ENCODE results near the gene GNG14. TPM values are rescaled to one million over a fixed set of nuclear protein-coding genes. Genes with fewer than 3 reads are reported as not detected.

The GNG14 gene
- total and polyA plus RNA-seq, 2 of the 13 experiments (the other 11 are each of a cell fraction or from before 2014, with no cell fraction given) = not detected

DNA sequence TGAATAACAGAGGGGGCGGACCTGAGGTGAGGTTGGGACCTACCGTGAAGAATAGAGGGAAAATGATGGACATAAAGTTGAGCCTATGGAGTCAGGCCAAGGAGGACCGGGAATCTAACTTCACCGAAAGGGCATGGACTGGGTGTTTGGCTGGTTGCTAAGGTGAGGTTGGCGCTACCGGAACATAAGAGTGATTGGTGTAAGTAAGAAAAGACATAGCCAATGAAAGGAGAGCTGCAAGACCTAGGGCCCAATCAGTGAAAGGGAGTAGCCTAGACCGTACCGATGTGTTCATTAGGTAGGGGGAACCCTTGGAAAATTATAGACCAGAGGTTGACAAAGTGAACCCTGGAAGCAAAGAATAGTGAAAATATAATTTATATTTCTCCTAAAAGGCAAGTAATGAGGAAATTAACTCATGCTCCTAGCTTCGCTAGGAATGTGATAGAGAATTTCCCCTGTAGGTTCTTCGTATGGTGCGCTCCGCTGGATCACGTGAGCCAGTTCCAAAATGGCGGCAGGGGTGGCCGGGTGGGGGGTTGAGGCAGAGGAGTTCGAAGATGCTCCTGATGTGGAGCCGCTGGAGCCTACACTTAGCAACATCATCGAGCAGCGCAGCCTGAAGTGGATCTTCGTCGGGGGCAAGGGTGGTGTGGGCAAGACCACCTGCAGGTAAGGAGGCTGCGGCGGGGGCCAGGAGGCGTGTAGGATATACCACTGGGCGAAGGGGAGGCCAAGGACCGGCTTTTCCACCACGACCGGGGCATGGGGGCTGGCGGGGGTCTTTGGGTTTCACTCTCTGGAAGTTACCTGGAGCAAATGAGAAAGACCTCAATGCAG lies 49.4 kb downstream of the GNG14 start, which contains the start of gene GET3 (continued):
- TF ChIP-seq, protein P1, sequence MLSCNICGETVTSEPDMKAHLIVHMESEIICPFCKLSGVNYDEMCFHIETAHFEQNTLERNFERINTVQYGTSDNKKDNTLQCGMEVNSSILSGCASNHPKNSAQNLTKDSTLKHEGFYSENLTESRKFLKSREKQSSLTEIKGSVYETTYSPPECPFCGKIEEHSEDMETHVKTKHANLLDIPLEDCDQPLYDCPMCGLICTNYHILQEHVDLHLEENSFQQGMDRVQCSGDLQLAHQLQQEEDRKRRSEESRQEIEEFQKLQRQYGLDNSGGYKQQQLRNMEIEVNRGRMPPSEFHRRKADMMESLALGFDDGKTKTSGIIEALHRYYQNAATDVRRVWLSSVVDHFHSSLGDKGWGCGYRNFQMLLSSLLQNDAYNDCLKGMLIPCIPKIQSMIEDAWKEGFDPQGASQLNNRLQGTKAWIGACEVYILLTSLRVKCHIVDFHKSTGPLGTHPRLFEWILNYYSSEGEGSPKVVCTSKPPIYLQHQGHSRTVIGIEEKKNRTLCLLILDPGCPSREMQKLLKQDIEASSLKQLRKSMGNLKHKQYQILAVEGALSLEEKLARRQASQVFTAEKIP (CRISPR knock-in tag; IDR thresholded peaks at IDR 0.05; ENCODE audit: borderline replicate concordance) = no peak
- TF ChIP-seq AKAP8 (CRISPR knock-in tag; IDR thresholded peaks at IDR 0.05) (no peak), HIVEP1 (CRISPR knock-in tag; IDR thresholded peaks at IDR 0.05) (0 out of 2 replicates have a peak, but pooled peaks have one; percentile 21), DMAP1 (CRISPR knock-in tag; IDR thresholded peaks at IDR 0.05) (peak; percentile 71), IRX3 (CRISPR knock-in tag; IDR thresholded peaks at IDR 0.05; ENCODE audit: borderline replicate concordance, low read depth) (no peak), SOX13 (IDR thresholded peaks at IDR 0.05) (no peak), SOX13 (CRISPR knock-in tag; conservative IDR thresholded peaks at IDR 0.05 in 1 of 2, IDR thresholded peaks at IDR 0.05 in 1 of 2) (no peak), GLI4 (CRISPR knock-in tag; IDR thresholded peaks at IDR 0.05; ENCODE audit: borderline replicate concordance) (no peak), ZNF570 (CRISPR knock-in tag; IDR thresholded peaks at IDR 0.05; ENCODE audit: borderline replicate concordance) (no peak), KDM3A (CRISPR knock-in tag; IDR thresholded peaks at IDR 0.05; ENCODE audit: low read depth) (no peak), KAT8 (CRISPR knock-in tag; IDR thresholded peaks at IDR 0.05) (peak; percentile 96), HOXD1 (CRISPR knock-in tag; IDR thresholded peaks at IDR 0.05) (0 out of 2 replicates have a peak, but pooled peaks have one; percentile 9)
- TF ChIP-seq, protein P2, sequence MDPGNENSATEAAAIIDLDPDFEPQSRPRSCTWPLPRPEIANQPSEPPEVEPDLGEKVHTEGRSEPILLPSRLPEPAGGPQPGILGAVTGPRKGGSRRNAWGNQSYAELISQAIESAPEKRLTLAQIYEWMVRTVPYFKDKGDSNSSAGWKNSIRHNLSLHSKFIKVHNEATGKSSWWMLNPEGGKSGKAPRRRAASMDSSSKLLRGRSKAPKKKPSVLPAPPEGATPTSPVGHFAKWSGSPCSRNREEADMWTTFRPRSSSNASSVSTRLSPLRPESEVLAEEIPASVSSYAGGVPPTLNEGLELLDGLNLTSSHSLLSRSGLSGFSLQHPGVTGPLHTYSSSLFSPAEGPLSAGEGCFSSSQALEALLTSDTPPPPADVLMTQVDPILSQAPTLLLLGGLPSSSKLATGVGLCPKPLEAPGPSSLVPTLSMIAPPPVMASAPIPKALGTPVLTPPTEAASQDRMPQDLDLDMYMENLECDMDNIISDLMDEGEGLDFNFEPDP (CRISPR knock-in tag; conservative IDR thresholded peaks at IDR 0.05) = no peak
- TF ChIP-seq, protein P3, sequence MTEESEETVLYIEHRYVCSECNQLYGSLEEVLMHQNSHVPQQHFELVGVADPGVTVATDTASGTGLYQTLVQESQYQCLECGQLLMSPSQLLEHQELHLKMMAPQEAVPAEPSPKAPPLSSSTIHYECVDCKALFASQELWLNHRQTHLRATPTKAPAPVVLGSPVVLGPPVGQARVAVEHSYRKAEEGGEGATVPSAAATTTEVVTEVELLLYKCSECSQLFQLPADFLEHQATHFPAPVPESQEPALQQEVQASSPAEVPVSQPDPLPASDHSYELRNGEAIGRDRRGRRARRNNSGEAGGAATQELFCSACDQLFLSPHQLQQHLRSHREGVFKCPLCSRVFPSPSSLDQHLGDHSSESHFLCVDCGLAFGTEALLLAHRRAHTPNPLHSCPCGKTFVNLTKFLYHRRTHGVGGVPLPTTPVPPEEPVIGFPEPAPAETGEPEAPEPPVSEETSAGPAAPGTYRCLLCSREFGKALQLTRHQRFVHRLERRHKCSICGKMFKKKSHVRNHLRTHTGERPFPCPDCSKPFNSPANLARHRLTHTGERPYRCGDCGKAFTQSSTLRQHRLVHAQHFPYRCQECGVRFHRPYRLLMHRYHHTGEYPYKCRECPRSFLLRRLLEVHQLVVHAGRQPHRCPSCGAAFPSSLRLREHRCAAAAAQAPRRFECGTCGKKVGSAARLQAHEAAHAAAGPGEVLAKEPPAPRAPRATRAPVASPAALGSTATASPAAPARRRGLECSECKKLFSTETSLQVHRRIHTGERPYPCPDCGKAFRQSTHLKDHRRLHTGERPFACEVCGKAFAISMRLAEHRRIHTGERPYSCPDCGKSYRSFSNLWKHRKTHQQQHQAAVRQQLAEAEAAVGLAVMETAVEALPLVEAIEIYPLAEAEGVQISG (CRISPR knock-in tag; IDR thresholded peaks at IDR 0.05) = peak; percentile 66
- TF ChIP-seq, protein P4, sequence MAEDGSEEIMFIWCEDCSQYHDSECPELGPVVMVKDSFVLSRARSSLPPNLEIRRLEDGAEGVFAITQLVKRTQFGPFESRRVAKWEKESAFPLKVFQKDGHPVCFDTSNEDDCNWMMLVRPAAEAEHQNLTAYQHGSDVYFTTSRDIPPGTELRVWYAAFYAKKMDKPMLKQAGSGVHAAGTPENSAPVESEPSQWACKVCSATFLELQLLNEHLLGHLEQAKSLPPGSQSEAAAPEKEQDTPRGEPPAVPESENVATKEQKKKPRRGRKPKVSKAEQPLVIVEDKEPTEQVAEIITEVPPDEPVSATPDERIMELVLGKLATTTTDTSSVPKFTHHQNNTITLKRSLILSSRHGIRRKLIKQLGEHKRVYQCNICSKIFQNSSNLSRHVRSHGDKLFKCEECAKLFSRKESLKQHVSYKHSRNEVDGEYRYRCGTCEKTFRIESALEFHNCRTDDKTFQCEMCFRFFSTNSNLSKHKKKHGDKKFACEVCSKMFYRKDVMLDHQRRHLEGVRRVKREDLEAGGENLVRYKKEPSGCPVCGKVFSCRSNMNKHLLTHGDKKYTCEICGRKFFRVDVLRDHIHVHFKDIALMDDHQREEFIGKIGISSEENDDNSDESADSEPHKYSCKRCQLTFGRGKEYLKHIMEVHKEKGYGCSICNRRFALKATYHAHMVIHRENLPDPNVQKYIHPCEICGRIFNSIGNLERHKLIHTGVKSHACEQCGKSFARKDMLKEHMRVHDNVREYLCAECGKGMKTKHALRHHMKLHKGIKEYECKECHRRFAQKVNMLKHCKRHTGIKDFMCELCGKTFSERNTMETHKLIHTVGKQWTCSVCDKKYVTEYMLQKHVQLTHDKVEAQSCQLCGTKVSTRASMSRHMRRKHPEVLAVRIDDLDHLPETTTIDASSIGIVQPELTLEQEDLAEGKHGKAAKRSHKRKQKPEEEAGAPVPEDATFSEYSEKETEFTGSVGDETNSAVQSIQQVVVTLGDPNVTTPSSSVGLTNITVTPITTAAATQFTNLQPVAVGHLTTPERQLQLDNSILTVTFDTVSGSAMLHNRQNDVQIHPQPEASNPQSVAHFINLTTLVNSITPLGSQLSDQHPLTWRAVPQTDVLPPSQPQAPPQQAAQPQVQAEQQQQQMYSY (CRISPR knock-in tag; IDR thresholded peaks at IDR 0.05) = no peak
